Measurements from ENCODE around the gene FHOD3. TPM values are rescaled to one million over a fixed set of nuclear protein-coding genes. Genes with fewer than 3 reads are reported as not detected.
"Not testable (repeated sequence)": the region's sequence is repeated elsewhere in the genome, so short reads cannot be mapped to it uniquely, and the experiment has no call there.

FHOD3 gene
- total RNA-seq, 2 donors from 2014 or later, result 2.8 to 3.1 TPM

DNA sequence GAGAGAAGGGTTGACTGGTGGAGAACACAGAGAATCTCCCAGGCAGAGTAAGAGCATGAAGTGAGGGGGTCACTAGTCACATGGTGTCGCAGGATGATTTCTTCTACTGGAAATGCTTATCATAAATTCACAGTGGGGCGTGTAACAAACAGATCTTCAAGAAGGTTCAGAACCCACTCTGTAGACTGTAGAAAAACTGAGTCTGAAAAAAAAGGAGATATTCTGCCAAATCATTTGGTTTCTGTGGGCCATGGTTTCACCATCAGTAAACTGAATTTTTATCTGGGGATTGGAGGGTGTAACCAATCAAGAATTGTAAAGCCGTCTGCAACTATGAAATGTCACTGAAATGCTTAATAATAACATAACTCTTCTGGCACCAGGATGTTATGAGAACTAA lies 516.3 kb downstream of the FHOD3 start:
- Mint-ChIP-seq H3K9me3 (no peaks in the 10 kb centered on the region), H3K4me1 (peaks cover 46% of the 10 kb centered on the region), H3K36me3 (ENCODE audit: low read depth) (peaks cover 35% of the 10 kb centered on the region), H3K4me3 (no peak overlapping the region), H3K27me3 (ENCODE audit: insufficient read depth) (no peaks in the 10 kb centered on the region), H3K27ac (no peak overlapping the region)
- DNase-seq, result no peak
- Histone ChIP-seq H3K4me1 (ENCODE audit: control insufficient read depth, insufficient read depth, low read length) (peaks cover 20% of the 10 kb centered on the region), H3K36me3 (ENCODE audit: control insufficient read depth, insufficient read depth, low read length) (peaks cover 35% of the 10 kb centered on the region), H3K9ac (ENCODE audit: extremely low read depth, low read length, poor library complexity, severe bottlenecking) (no peak overlapping the region), H3K27me3 (ENCODE audit: control insufficient read depth, insufficient read depth, low read length, poor library complexity, severe bottlenecking) (no peaks in the 10 kb centered on the region), H3K4me3 (ENCODE audit: low read length) (no peak overlapping the region), H3K27ac (ENCODE audit: low read depth, low read length) (no peak overlapping the region), H3K9me3 (ENCODE audit: control insufficient read depth, low read length) (no peaks in the 10 kb centered on the region)
- 91 to 100% methylated on average over 3 of the region's 3 CpGs for WGBS, 2 experiments (ENCODE audit: insufficient coverage in 1 of 2, insufficient read length in 1 of 2)
- TF ChIP-seq, protein P1, sequence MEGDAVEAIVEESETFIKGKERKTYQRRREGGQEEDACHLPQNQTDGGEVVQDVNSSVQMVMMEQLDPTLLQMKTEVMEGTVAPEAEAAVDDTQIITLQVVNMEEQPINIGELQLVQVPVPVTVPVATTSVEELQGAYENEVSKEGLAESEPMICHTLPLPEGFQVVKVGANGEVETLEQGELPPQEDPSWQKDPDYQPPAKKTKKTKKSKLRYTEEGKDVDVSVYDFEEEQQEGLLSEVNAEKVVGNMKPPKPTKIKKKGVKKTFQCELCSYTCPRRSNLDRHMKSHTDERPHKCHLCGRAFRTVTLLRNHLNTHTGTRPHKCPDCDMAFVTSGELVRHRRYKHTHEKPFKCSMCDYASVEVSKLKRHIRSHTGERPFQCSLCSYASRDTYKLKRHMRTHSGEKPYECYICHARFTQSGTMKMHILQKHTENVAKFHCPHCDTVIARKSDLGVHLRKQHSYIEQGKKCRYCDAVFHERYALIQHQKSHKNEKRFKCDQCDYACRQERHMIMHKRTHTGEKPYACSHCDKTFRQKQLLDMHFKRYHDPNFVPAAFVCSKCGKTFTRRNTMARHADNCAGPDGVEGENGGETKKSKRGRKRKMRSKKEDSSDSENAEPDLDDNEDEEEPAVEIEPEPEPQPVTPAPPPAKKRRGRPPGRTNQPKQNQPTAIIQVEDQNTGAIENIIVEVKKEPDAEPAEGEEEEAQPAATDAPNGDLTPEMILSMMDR (conservative IDR thresholded peaks at IDR 0.05), result no peak

DNA sequence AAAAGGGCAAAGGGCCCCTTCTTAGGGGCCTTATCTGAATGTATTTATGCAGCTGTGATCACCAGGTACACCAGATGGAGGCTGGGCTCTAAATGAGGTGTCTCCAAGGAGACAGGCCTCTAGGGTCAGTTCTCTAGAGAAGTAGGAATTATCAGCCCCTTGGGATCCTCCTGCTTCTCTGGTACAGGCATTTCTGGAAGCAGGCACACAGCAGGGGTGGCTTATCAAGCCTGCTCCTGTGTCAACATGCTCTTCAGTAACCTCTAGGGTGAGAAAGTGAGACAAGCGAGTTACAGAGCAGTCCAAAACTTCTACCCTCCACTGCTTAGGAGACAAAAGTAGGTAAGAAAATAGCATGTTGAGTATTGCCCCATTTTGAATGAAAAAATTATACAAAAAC lies 517.5 kb downstream of the FHOD3 start:
- TF ChIP-seq, protein P1 (conservative IDR thresholded peaks at IDR 0.05), result no peak
- Histone ChIP-seq H3K36me3 (ENCODE audit: control insufficient read depth, insufficient read depth, low read length) (peaks cover 39% of the 10 kb centered on the region), H3K4me1 (ENCODE audit: control insufficient read depth, insufficient read depth, low read length) (peaks cover 20% of the 10 kb centered on the region), H3K9ac (ENCODE audit: extremely low read depth, low read length, poor library complexity, severe bottlenecking) (no peak overlapping the region), H3K9me3 (ENCODE audit: control insufficient read depth, low read length) (no peaks in the 10 kb centered on the region), H3K4me3 (ENCODE audit: low read length) (peak overlapping the region; percentile 48), H3K27me3 (ENCODE audit: control insufficient read depth, insufficient read depth, low read length, poor library complexity, severe bottlenecking) (no peaks in the 10 kb centered on the region), H3K27ac (ENCODE audit: low read depth, low read length) (no peak overlapping the region)
- no peak overlapping the region for H3K27ac Mint-ChIP-seq
- no peaks in the 10 kb centered on the region for H3K9me3 Mint-ChIP-seq
- H3K4me1 Mint-ChIP-seq, result peaks cover 48% of the 10 kb centered on the region
- peaks cover 35% of the 10 kb centered on the region for H3K36me3 Mint-ChIP-seq (ENCODE audit: low read depth)
- WGBS, 2 experiments (ENCODE audit: insufficient coverage in 1 of 2, insufficient read length in 1 of 2), result 60% methylated on average over 1 of the region's 1 CpG; no CpG with 5 or more reads in 1 of the 2 experiments
- no peaks in the 10 kb centered on the region for H3K27me3 Mint-ChIP-seq (ENCODE audit: insufficient read depth)
- DNase-seq, result peak; percentile 69
- peak overlapping the region; percentile 32 for H3K4me3 Mint-ChIP-seq

- peaks cover 13% of the 10 kb centered on the region for H3K4me1 ChIP-seq (ENCODE audit: control insufficient read depth, insufficient read depth, low read length)
- peaks cover 39% of the 10 kb centered on the region for H3K36me3 ChIP-seq (ENCODE audit: control insufficient read depth, insufficient read depth, low read length)
- not testable (repeated sequence) for DNase-seq; H3K4me3 ChIP-seq (ENCODE audit: low read length); H3K27ac ChIP-seq (ENCODE audit: low read depth, low read length); H3K27me3 ChIP-seq (ENCODE audit: control insufficient read depth, insufficient read depth, low read length, poor library complexity, severe bottlenecking); H3K9ac ChIP-seq (ENCODE audit: extremely low read depth, low read length, poor library complexity, severe bottlenecking); H3K27me3 Mint-ChIP-seq (ENCODE audit: insufficient read depth); H3K9me3 ChIP-seq (ENCODE audit: control insufficient read depth, low read length); H3K27ac Mint-ChIP-seq; H3K4me3 Mint-ChIP-seq; H3K9me3 Mint-ChIP-seq
- Mint-ChIP-seq H3K4me1 (peaks cover 45% of the 10 kb centered on the region), H3K36me3 (ENCODE audit: low read depth) (peaks cover 39% of the 10 kb centered on the region)
Observed at GRCh38 chr18:36816096-36816495, 518.6 kb downstream of the FHOD3 start.

- no peak overlapping the region for H3K4me3 Mint-ChIP-seq
- no peaks in the 10 kb centered on the region for H3K9me3 ChIP-seq (ENCODE audit: control insufficient read depth, low read length)
- no peaks in the 10 kb centered on the region for H3K27me3 ChIP-seq (ENCODE audit: control insufficient read depth, insufficient read depth, low read length, poor library complexity, severe bottlenecking)
- 100% methylated on average over 1 of the region's 1 CpG for WGBS, 2 experiments (ENCODE audit: insufficient coverage in 1 of 2, insufficient read length in 1 of 2)
- H3K27ac Mint-ChIP-seq, result no peak overlapping the region
- H3K4me3 ChIP-seq (ENCODE audit: low read length), result no peak overlapping the region
- H3K27me3 Mint-ChIP-seq (ENCODE audit: insufficient read depth), result no peaks in the 10 kb centered on the region
- peaks cover 34% of the 10 kb centered on the region for H3K36me3 ChIP-seq (ENCODE audit: control insufficient read depth, insufficient read depth, low read length)
- no peaks in the 10 kb centered on the region for H3K9me3 Mint-ChIP-seq
- peaks cover 49% of the 10 kb centered on the region for H3K4me1 Mint-ChIP-seq
- TF ChIP-seq, protein P1 (conservative IDR thresholded peaks at IDR 0.05), result no peak
- H3K9ac ChIP-seq (ENCODE audit: extremely low read depth, low read length, poor library complexity, severe bottlenecking), result no peak overlapping the region
- DNase-seq, result no peak
- H3K27ac ChIP-seq (ENCODE audit: low read depth, low read length), result no peak overlapping the region
- peaks cover 13% of the 10 kb centered on the region for H3K4me1 ChIP-seq (ENCODE audit: control insufficient read depth, insufficient read depth, low read length)
- peaks cover 37% of the 10 kb centered on the region for H3K36me3 Mint-ChIP-seq (ENCODE audit: low read depth)
Observed at GRCh38 chr18:36817039-36817438, 519.5 kb downstream of the FHOD3 start.
